Breast epithelium (tissue), 3 donors: Measurements from ENCODE around the gene GNAI3.

Experiments used
- POLR2A ChIP-seq: fragments of 450-650 bp; IDR thresholded peaks from one replicate; pipeline ENCODE4 v1.6.1; 2016; ENCODE audit warnings: antibody characterized with exemption, mild to moderate bottlenecking, moderate library complexity
- TF ChIP-seq, protein P1 (sequence below), 3 donors: fragments of 450-650 bp; IDR thresholded peaks; one replicate each; pipeline ENCODE4 v1.5.1; 2016 to 2017; ENCODE audit warnings: antibody characterized with exemption in 3 of 3, mild to moderate bottlenecking in 3 of 3, moderate library complexity in 3 of 3

GRCh38 chr1:109659145-109659544 is 110.7 kb downstream of the GNAI3 start:
- TF ChIP-seq, protein P1, sequence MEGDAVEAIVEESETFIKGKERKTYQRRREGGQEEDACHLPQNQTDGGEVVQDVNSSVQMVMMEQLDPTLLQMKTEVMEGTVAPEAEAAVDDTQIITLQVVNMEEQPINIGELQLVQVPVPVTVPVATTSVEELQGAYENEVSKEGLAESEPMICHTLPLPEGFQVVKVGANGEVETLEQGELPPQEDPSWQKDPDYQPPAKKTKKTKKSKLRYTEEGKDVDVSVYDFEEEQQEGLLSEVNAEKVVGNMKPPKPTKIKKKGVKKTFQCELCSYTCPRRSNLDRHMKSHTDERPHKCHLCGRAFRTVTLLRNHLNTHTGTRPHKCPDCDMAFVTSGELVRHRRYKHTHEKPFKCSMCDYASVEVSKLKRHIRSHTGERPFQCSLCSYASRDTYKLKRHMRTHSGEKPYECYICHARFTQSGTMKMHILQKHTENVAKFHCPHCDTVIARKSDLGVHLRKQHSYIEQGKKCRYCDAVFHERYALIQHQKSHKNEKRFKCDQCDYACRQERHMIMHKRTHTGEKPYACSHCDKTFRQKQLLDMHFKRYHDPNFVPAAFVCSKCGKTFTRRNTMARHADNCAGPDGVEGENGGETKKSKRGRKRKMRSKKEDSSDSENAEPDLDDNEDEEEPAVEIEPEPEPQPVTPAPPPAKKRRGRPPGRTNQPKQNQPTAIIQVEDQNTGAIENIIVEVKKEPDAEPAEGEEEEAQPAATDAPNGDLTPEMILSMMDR (IDR thresholded peaks at IDR 0.05): no peak
- TF ChIP-seq POLR2A: no peak
